OCI-LY3 (cell line): ENCODE data around the gene SLC4A8.

Experiments
- H2AFZ ChIP-seq: fragments of 200-600, 300-600 bp; shearing (Covaris generic); 2 replicates; pipeline ENCODE4 v1.6.0; 2014; ENCODE audit warnings: antibody characterized with exemption, low read depth, low read length
- H3K27ac ChIP-seq: fragments of 200-600, 300-600 bp; sonication (generic); 2 replicates; pipeline ENCODE4 v1.5.1; 2014; ENCODE audit warnings: mild to moderate bottlenecking, low read length, moderate library complexity, mixed read lengths
- H3K27me3 ChIP-seq: fragments of 200-600, 300-600 bp; sonication (generic); 2 replicates; pipeline ENCODE4 v1.6.1; 2014; ENCODE audit warnings: low read depth, low read length, mixed read lengths
- H3K36me3 ChIP-seq: fragments of 200-600, 300-600 bp; sonication (generic); replicated peaks from 2 replicates; pipeline ENCODE3; 2014; ENCODE audit warnings: low read depth, low read length, mixed read lengths
- H3K4me1 ChIP-seq: fragments of 300-600, 200-600 bp; sonication (generic); 2 replicates; pipeline ENCODE4 v1.6.1; 2014; ENCODE audit warnings: low read length, mixed read lengths
- H3K4me2 ChIP-seq: fragments of 200-600, 300-600 bp; sonication (generic); 2 replicates; pipeline ENCODE4 v1.6.1; 2014; ENCODE audit warnings: low read length, mixed read lengths
- H3K4me3 ChIP-seq: fragments of 300-600, 200-600 bp; sonication (generic); 2 replicates; pipeline ENCODE4 v1.5.1; 2014; ENCODE audit warnings: antibody characterized with exemption, mild to moderate bottlenecking, low read length, moderate library complexity
- H3K79me2 ChIP-seq: fragments of 300-600, 200-600 bp; shearing (Covaris generic); 2 replicates; pipeline ENCODE4 v1.6.1; 2014; ENCODE audit warnings: mild to moderate bottlenecking, low read length, mixed read lengths
- H3K9ac ChIP-seq: fragments of 300-600, 200-600 bp; shearing (Covaris generic); 2 replicates; pipeline ENCODE4 v1.6.0; 2014; ENCODE audit warnings: mild to moderate bottlenecking, low read length, moderate library complexity
- H3K9me3 ChIP-seq: fragments of 200-600, 300-600 bp; shearing (Covaris generic); 2 replicates; pipeline ENCODE4 v1.6.1; 2014; ENCODE audit warnings: low read length, mixed read lengths; ENCODE audit not compliant: insufficient read depth
- H4K20me1 ChIP-seq: fragments of 200-600, 300-600 bp; sonication (generic); 2 replicates; pipeline ENCODE4 v1.6.1; 2016; ENCODE audit warnings: low read length, mixed read lengths; ENCODE audit not compliant: insufficient read depth
- CTCF ChIP-seq: fragments of 200-600, 300-600 bp; sonication (generic); IDR thresholded peaks from 2 replicates; pipeline ENCODE4 v1.5.1; 2014; ENCODE audit warnings: antibody characterized with exemption, low read length, low read depth
- EZH2phosphoT487 ChIP-seq: fragments of 200-600 bp; shearing (Covaris generic); IDR thresholded peaks from 2 replicates; pipeline ENCODE4 v1.6.1; 2018; ENCODE audit warnings: antibody characterized with exemption, mixed run types, low read depth

Gene SLC4A8

DNA sequence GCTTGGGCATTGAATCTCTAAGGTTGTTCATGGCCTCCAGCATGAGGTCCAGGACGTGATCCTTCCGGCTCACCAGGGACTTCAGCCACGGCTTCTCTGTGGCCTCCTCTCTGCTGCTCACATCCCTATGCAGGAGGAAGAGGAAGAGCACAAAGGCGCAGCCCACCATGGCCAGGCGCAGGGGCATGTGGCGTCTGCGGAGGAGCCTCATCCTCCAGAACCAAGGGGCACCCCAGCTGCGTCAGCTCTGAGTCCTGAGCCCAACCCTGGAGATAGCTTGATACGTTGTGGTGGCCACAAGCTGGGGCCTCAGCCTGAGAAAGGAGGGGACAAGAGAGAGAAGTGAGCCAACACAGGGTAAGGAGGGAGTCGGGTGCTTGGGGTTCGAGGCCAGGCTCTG lies 45.1 kb upstream of the SLC4A8 start:
- Histone ChIP-seq H3K9me3 (no peaks in the 10 kb centered on the region), H3K9ac (no peak overlapping the region), H3K27me3 (no peaks in the 10 kb centered on the region), H2AFZ (no peak overlapping the region), H3K4me1 (peaks cover 44% of the 10 kb centered on the region), H3K4me2 (no peak overlapping the region), H3K36me3 (peaks cover 77% of the 10 kb centered on the region), H3K4me3 (no peak overlapping the region), H4K20me1 (no peaks in the 10 kb centered on the region), H3K27ac (no peak overlapping the region), H3K79me2 (no peaks in the 10 kb centered on the region)
- TF ChIP-seq EZH2phosphoT487 (no peak), CTCF (no peak)

DNA sequence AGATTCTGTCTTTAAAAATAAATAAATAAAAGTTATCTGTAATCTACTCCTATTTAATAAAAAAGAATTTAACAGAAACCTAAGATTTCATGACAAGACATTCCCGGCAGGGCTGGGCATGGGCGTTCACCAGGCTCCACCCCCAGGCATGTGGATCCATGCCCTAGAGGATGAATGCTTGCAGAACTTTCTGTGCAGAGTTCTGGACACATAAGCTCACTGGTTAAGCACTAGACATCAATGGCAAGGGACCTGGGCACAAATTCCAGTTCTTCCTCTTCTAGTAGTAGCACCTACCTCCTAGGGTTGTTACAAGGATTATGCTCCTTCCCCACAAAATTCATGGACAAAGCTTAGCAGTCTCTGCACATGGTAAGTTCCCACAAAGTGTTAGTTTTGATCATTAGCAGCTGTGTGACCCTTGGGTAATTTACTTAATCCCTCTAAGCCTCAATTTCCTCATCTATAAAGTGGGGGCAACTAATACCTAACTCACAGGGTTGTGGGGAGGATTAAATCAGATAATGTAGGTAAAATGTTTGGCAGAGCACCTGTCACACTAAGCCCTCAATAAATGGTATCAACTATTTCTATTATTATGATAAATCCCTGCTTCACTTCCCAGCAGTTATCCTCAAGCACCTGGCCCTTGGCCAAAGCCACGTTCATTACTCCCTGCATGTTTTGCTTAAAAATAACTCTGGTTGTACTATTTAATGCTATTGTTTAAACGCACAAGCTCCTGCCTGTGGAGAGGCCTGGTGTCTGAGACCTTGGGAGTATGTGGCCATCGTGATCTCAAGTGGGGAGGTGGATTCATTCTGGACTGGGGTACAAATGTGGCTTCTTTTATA lies 43.2 kb upstream of the SLC4A8 start:
- H3K27me3 ChIP-seq: no peaks in the 10 kb centered on the region
- no peak overlapping the region for H3K9ac ChIP-seq
- H3K79me2 ChIP-seq: no peaks in the 10 kb centered on the region
- H3K27ac ChIP-seq: no peak overlapping the region
- H3K4me1 ChIP-seq: peaks cover 48% of the 10 kb centered on the region
- no peak overlapping the region for H3K4me2 ChIP-seq
- H3K36me3 ChIP-seq: peaks cover 70% of the 10 kb centered on the region
- H3K4me3 ChIP-seq: no peak overlapping the region
- H4K20me1 ChIP-seq: no peaks in the 10 kb centered on the region
- no peak overlapping the region for H2AFZ ChIP-seq
- H3K9me3 ChIP-seq: no peaks in the 10 kb centered on the region
- TF ChIP-seq CTCF (no peak), EZH2phosphoT487 (no peak)

DNA sequence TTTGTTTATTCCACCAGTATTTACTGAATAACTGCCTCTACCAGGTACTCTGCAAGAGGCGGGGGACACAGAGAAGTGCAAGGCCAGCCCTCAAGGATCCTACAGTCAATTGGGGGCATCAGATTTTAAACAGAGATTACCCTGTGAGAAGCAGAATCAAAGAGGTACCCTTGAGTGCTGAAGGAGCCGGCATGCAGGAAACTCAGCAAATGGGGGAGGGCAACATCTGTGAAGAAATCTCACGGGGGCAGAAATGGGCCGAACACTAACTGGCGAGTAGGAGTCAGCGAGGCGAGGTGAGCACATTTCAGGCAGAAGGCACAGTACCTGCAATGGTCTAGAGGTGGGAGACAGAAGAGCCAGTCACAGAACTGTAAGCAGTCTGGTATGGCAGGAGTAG lies 42.5 kb upstream of the SLC4A8 start:
- H3K9ac ChIP-seq: no peak overlapping the region
- H3K27ac ChIP-seq: no peak overlapping the region
- no peaks in the 10 kb centered on the region for H3K9me3 ChIP-seq
- peaks cover 63% of the 10 kb centered on the region for H3K36me3 ChIP-seq
- no peak overlapping the region for H3K4me2 ChIP-seq
- peaks cover 53% of the 10 kb centered on the region for H3K4me1 ChIP-seq
- no peak overlapping the region for H2AFZ ChIP-seq
- TF ChIP-seq EZH2phosphoT487 (no peak), CTCF (no peak)
- H3K27me3 ChIP-seq: no peaks in the 10 kb centered on the region
- H3K79me2 ChIP-seq: no peaks in the 10 kb centered on the region; the same call in 1 of the 2 replicates
- no peaks in the 10 kb centered on the region for H4K20me1 ChIP-seq
- no peak overlapping the region for H3K4me3 ChIP-seq

DNA sequence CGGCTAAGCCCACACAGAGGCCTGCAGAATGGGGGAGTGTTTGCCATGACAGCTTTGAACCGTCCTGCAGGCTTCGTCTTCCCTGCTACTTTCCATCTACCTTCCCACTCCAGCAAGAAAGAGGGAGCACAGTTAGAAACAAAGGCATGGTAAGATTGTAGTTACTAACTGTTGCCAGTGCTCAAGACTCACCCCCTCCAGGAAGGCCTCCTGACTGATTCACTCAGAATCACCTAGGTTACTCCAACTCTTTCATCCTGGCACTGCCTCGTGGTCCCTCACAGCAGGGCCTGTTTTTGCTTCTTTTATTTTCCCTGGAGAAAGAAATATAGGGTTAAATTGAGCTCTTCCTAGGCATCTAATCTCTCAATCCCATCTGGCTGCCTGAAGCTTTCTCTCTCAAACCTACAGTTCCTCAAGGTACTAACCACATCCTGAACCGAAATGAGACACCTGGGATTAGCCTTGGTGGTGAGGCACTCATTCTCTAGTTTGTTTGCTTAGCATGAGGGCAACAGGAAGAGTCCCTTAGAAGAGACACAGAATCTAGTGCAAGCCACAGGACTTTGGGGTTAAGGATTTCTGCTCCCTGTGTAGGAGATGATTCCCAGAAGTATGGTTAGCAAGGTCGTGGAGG lies 41.2 kb upstream of the SLC4A8 start:
- Histone ChIP-seq H3K27ac (no peak overlapping the region), H4K20me1 (no peaks in the 10 kb centered on the region), H3K27me3 (no peaks in the 10 kb centered on the region), H3K4me3 (no peak overlapping the region), H3K4me1 (peaks cover 64% of the 10 kb centered on the region), H3K4me2 (peak overlapping the region; percentile 8; the same call in 1 of the 2 replicates), H3K79me2 (peaks cover 11% of the 10 kb centered on the region), H3K36me3 (peaks cover 58% of the 10 kb centered on the region), H3K9me3 (no peaks in the 10 kb centered on the region), H2AFZ (no peak overlapping the region), H3K9ac (no peak overlapping the region)
- no peak for TF ChIP-seq CTCF
- no peak for TF ChIP-seq EZH2phosphoT487
